H1 (cell line): Measurements from ENCODE around the gene DGKH. TPM values are rescaled to one million over a fixed set of nuclear protein-coding genes. Genes with fewer than 3 reads are reported as not detected.

Source experiments
- CTCF ChIA-PET: fragments of 300-600 bp; sonication (Branson Sonifier 250); formaldehyde crosslinking; loops from one replicate; lab custom pipeline; 2021; ENCODE audit not compliant: partially characterized antibody; lab: Charles Lee
- POLR2A ChIA-PET: fragments of 300-600 bp; sonication (Branson Sonifier 250); formaldehyde crosslinking; loops from one replicate; lab custom pipeline; 2021; ENCODE audit warnings: inconsistent platforms; ENCODE audit not compliant: partially characterized antibody; lab: Charles Lee
- DNase-seq, 2 experiments: peaks; one replicate each; pipeline versions ENCODE4 v3.0.0 to v3.0.0-alpha.2; 2010 to 2022; ENCODE audit warnings: low spot score in 2 of 2, low read depth in 1 of 2, mixed read lengths in 1 of 2
- FAIRE-seq: peaks from 2 replicates; lab custom pipeline; 2011; peaks lifted over from hg19 to GRCh38; lab: Jason Lieb, UNC
- H2AFZ ChIP-seq: 2 replicates; pipeline ENCODE4 v1.8.1; 2012; ENCODE audit warnings: low read length, inconsistent platforms
- H2AK5ac ChIP-seq: 2 replicates; pipeline ENCODE4 v1.6.1; 2013; ENCODE audit warnings: low read depth, low read length
- H2BK120ac ChIP-seq: replicated peaks from 2 replicates; pipeline ENCODE3; 2013; ENCODE audit warnings: low read depth, low read length, inconsistent platforms
- H2BK12ac ChIP-seq: 2 replicates; pipeline ENCODE4 v1.6.1; 2013; ENCODE audit warnings: low read depth, low read length
- H2BK15ac ChIP-seq: 2 replicates; pipeline ENCODE4 v1.6.1; 2013; ENCODE audit warnings: low read length
- H2BK20ac ChIP-seq: 2 replicates; pipeline ENCODE4 v1.6.1; 2013; ENCODE audit warnings: low read length
- H2BK5ac ChIP-seq: 2 replicates; pipeline ENCODE4 v1.6.1; 2013; ENCODE audit warnings: low read depth, low read length
- H3K14ac ChIP-seq: 2 replicates; pipeline ENCODE4 v1.6.1; 2013; ENCODE audit warnings: inconsistent platforms; ENCODE audit not compliant: insufficient read length
- H3K18ac ChIP-seq: 2 replicates; pipeline ENCODE4 v1.6.1; 2013; ENCODE audit warnings: low read length; ENCODE audit errors: extremely low read depth
- H3K23ac ChIP-seq: 2 replicates; pipeline ENCODE4 v1.6.1; 2013; ENCODE audit warnings: inconsistent platforms; ENCODE audit not compliant: insufficient read length
- H3K23me2 ChIP-seq: 2 replicates; pipeline ENCODE4 v1.6.1; 2013; ENCODE audit warnings: low read depth, low read length
- H3K27ac ChIP-seq: 2 replicates; pipeline ENCODE4 v1.6.1; 2011; ENCODE audit warnings: low read depth, low read length, inconsistent platforms
- H3K27me3 ChIP-seq, 4 experiments: replicated peaks in 1 of 4; 1 replicate in 1 of 4; 2 replicates in 3 of 4; pipeline versions ENCODE4 v1.6.1 to v1.8.1; 2011 to 2013; ENCODE audit warnings: low read length in 3 of 4, mild to moderate bottlenecking in 3 of 4, inconsistent platforms in 2 of 4, mixed read lengths in 2 of 4, moderate library complexity in 1 of 4; ENCODE audit not compliant: control insufficient read depth in 3 of 4, insufficient read depth in 3 of 4; ENCODE audit errors: extremely low read depth in 1 of 4
- H3K36me3 ChIP-seq, 4 experiments: 2 replicates each; pipeline versions ENCODE4 v1.6.1 to v1.8.1; 2011 to 2013; ENCODE audit warnings: mild to moderate bottlenecking in 4 of 4, low read length in 3 of 4, moderate library complexity in 2 of 4, control low read depth in 1 of 4, inconsistent platforms in 1 of 4; ENCODE audit not compliant: insufficient read depth in 4 of 4, control insufficient read depth in 2 of 4
- H3K4ac ChIP-seq: replicated peaks from 2 replicates; pipeline ENCODE3; 2013; ENCODE audit warnings: low read length, low read depth, mixed read lengths, inconsistent platforms; ENCODE audit not compliant: insufficient read length
- H3K4me1 ChIP-seq, 4 experiments: replicated peaks in 1 of 4; 1 replicate in 1 of 4; 2 replicates in 3 of 4; pipeline versions ENCODE4 v1.6.1 to v1.8.1; 2011 to 2013; ENCODE audit warnings: low read length in 3 of 4, inconsistent platforms in 2 of 4, mixed read lengths in 1 of 4; ENCODE audit not compliant: insufficient read depth in 4 of 4, control insufficient read depth in 3 of 4
- H3K4me2 ChIP-seq, 2 experiments: 2 replicates each; pipeline versions ENCODE4 v1.6.1 to v1.8.1; 2011 to 2013; ENCODE audit warnings: low read depth in 2 of 2, low read length in 2 of 2, control low read depth in 1 of 2, inconsistent platforms in 1 of 2, mild to moderate bottlenecking in 1 of 2; ENCODE audit not compliant: insufficient read depth in 1 of 2
- H3K4me3 ChIP-seq, 4 experiments: fragments of 200-600, 300-600 bp in 1 of 4; sonication (generic), shearing (Covaris generic), sonication (Bioruptor Twin) in 1 of 4; 2 replicates each; pipeline versions ENCODE4 v1.5.1 to v1.8.1; 2011 to 2016; ENCODE audit warnings: low read length in 4 of 4, low read depth in 3 of 4, control low read depth in 2 of 4, inconsistent platforms in 2 of 4, mild to moderate bottlenecking in 2 of 4, mixed read lengths in 1 of 4, moderate library complexity in 1 of 4; ENCODE audit not compliant: insufficient read depth in 2 of 4; ENCODE audit errors: extremely low read depth in 1 of 4
- H3K56ac ChIP-seq: replicated peaks from 2 replicates; pipeline ENCODE3; 2013; ENCODE audit warnings: low read depth, mild to moderate bottlenecking, mixed read lengths, low read length, inconsistent platforms; ENCODE audit not compliant: insufficient read length
- H3K79me1 ChIP-seq: 2 replicates; pipeline ENCODE4 v1.6.1; 2013; ENCODE audit warnings: low read depth, low read length, control low read depth
- H3K79me2 ChIP-seq, 2 experiments: 2 replicates each; pipeline versions ENCODE4 v1.6.1 to v1.8.1; 2012 to 2013; ENCODE audit warnings: low read length in 2 of 2, mild to moderate bottlenecking in 2 of 2, inconsistent platforms in 1 of 2; ENCODE audit not compliant: insufficient read depth in 2 of 2, control insufficient read depth in 1 of 2
- H3K9ac ChIP-seq, 4 experiments: replicated peaks in 1 of 4; 1 replicate in 1 of 4; 2 replicates in 3 of 4; pipeline versions ENCODE4 v1.6.1 to v1.8.1; 2011 to 2013; ENCODE audit warnings: low read depth in 3 of 4, low read length in 3 of 4, control low read depth in 2 of 4, mild to moderate bottlenecking in 2 of 4, moderate library complexity in 2 of 4, inconsistent platforms in 1 of 4; ENCODE audit errors: extremely low read depth in 1 of 4
- H3K9me3 ChIP-seq, 2 experiments: 2 replicates each; pipeline versions ENCODE4 v1.6.1 to v1.8.1; 2012 to 2013; ENCODE audit warnings: mild to moderate bottlenecking in 2 of 2, moderate library complexity in 2 of 2, control low read depth in 1 of 2, inconsistent platforms in 1 of 2, low read depth in 1 of 2, low read length in 1 of 2, mixed read lengths in 1 of 2; ENCODE audit not compliant: insufficient read depth in 2 of 2
- H4K20me1 ChIP-seq, 2 experiments: replicated peaks in 1 of 2; 2 replicates each; pipeline versions ENCODE3 to v1.8.1; 2011 to 2013; ENCODE audit warnings: inconsistent platforms in 2 of 2, low read length in 2 of 2, mild to moderate bottlenecking in 1 of 2; ENCODE audit not compliant: insufficient read depth in 2 of 2, control insufficient read depth in 1 of 2
- H4K5ac ChIP-seq: 2 replicates; pipeline ENCODE4 v1.6.1; 2013; ENCODE audit warnings: low read length, low read depth, mixed read lengths, inconsistent platforms; ENCODE audit not compliant: insufficient read length
- H4K8ac ChIP-seq: 2 replicates; pipeline ENCODE4 v1.8.0; 2013; ENCODE audit warnings: mild to moderate bottlenecking, moderate library complexity, low read length, inconsistent platforms; ENCODE audit not compliant: insufficient read depth; ENCODE audit errors: extremely low read depth
- H4K91ac ChIP-seq: replicated peaks from 2 replicates; pipeline ENCODE3; 2013; ENCODE audit warnings: low read length, mixed read lengths, inconsistent platforms; ENCODE audit not compliant: insufficient read length
- CBX5 ChIP-seq: fragments of 300-800, 300-1000 bp; sonication (generic); IDR thresholded peaks from 2 replicates; pipeline ENCODE4 v1.7.1; 2016; ENCODE audit warnings: antibody characterized with exemption, low read length, low read depth
- GTF2F1 ChIP-seq: IDR thresholded peaks from 2 replicates; pipeline ENCODE4 v1.6.1; 2012; ENCODE audit warnings: low read depth, low read length, improper control_type of control experiment, borderline replicate concordance
- KDM1A ChIP-seq: fragments of 200-600, 300-600 bp; sonication (generic); IDR thresholded peaks from 2 replicates; pipeline ENCODE4 v1.7.1; 2016; ENCODE audit warnings: mild to moderate bottlenecking, low read length, borderline replicate concordance
- SIRT6 ChIP-seq: IDR thresholded peaks from one replicate; pipeline ENCODE4 v1.7.1; 2012; ENCODE audit warnings: low read length, inconsistent platforms
- SP2 ChIP-seq: IDR thresholded peaks from 2 replicates; pipeline ENCODE4 v1.6.1; 2012; ENCODE audit warnings: mild to moderate bottlenecking, low read length, inconsistent platforms
- WGBS, 2 experiments: shearing (Covaris generic) in 1 of 2; methylation state at CpG; one replicate each; pipeline versions ENCODE4 v1.1.6 to v1.1.7; 2013 to 2015; ENCODE audit warnings: low lambda C conversion rate in 2 of 2, mixed read lengths in 2 of 2, inconsistent platforms in 1 of 2, low coverage in 1 of 2, missing lambda C conversion rate in 1 of 2; ENCODE audit not compliant: insufficient replicate concordance in 2 of 2, insufficient coverage in 1 of 2, insufficient read length in 1 of 2; ENCODE audit errors: extremely low coverage in 1 of 2, missing lambda C conversion rate in 1 of 2; 5-methylcytosine and 5-hydroxymethylcytosine counted together
- polyA plus RNA-seq, 7 experiments: library from polyadenylated mRNA; depleted of rRNA in 3 of 7; stranded (reverse) in 5 of 7; unstranded in 2 of 7; fragments of >200 nt in 5 of 7; fragments of 200-250 nt in 2 of 7; gene quantifications; 1 replicate in 5 of 7; 2 replicates in 1 of 7; 4 replicates in 1 of 7; pipeline versions ENCODE4 v1.2.1 to v1.2.3, GENCODE V29; 2011 to 2013; ENCODE audit warnings: missing spikeins in 2 of 7, mixed read lengths in 2 of 7
- total RNA-seq: library from RNA; stranded (reverse); fragmentation: NEBNext Ultra II Directional; extraction: Animal tissue kit (Norgen Biotek cat#: 25700); gene quantifications from 2 replicates; pipeline ENCODE4 v1.2.1, GENCODE V29; 2021

The DGKH gene
- total and polyA plus RNA-seq, 2 of the 8 experiments (the other 6 are each of a cell fraction or from before 2014, with no cell fraction given) = 2.1 to 7.9 TPM

DNA sequence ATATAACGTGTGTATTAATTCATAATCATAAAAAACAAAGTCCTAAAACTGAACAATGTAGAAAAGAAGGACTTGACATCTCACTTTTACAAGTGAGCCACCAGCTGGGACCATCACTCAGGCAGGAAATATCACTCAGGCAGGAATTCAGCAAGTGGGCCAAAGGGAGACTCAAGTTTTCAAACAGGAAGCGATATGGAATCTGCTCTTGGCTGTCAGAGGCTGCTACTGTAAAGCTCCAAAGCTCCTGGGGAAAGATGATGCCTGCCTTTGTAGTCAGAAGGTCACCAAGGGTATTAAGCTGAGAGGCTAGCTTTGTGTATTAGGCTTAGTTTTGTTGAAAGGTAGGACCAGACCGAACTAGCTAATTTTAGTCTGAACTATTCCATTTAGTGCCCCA lies 218.0 kb downstream of the DGKH start:
- ChIA-PET CTCF (no interaction called here), POLR2A (no interaction called here)
- FAIRE-seq (no peak), DNase-seq (no peak)
- no peak overlapping the region for H2BK15ac ChIP-seq
- no peak overlapping the region for H2BK5ac ChIP-seq
- H3K27me3 ChIP-seq = no peaks in the 10 kb centered on the region
- no peak overlapping the region for H3K23ac ChIP-seq
- H2AFZ ChIP-seq = no peak overlapping the region
- H3K27ac ChIP-seq = no peak overlapping the region
- H4K20me1 ChIP-seq = no peaks in the 10 kb centered on the region
- no peak overlapping the region for H4K5ac ChIP-seq
- WGBS, 2 experiments = 82% methylated on average over 3 of the region's 3 CpGs; no CpG with 5 or more reads in 1 of the 2 experiments
- H3K18ac ChIP-seq = no peak overlapping the region
- H2BK120ac ChIP-seq = no peak overlapping the region
- no peak overlapping the region for H3K4me2 ChIP-seq
- H2BK20ac ChIP-seq = no peak overlapping the region
- no peak for TF ChIP-seq KDM1A
- no peak for TF ChIP-seq CBX5
- no peak for TF ChIP-seq GTF2F1
- no peak for TF ChIP-seq SP2
- TF ChIP-seq SIRT6 = no peak
- H2AK5ac ChIP-seq = no peak overlapping the region
- no peaks in the 10 kb centered on the region for H3K79me2 ChIP-seq
- H3K79me1 ChIP-seq = no peaks in the 10 kb centered on the region
- 0 out of 2 replicates have a peak, but pooled peaks cover 3% of the 10 kb centered on the region for H3K23me2 ChIP-seq
- H3K14ac ChIP-seq = no peak overlapping the region
- H3K56ac ChIP-seq = no peak overlapping the region
- no peaks in the 10 kb centered on the region for H3K4me1 ChIP-seq
- no peaks in the 10 kb centered on the region for H3K36me3 ChIP-seq
- no peak overlapping the region for H4K8ac ChIP-seq
- H2BK12ac ChIP-seq = no peak overlapping the region
- peaks cover 0 to 10% of the 10 kb centered on the region in 2 experiments; a peak in 2 of 4 replicates for H3K9me3 ChIP-seq
- H3K9ac ChIP-seq = no peak overlapping the region
- H3K4ac ChIP-seq = no peak overlapping the region
- no peak overlapping the region for H4K91ac ChIP-seq
- H3K4me3 ChIP-seq = no peak overlapping the region
